Measurements from ENCODE around the gene ADGRL2. TPM values are rescaled to one million over a fixed set of nuclear protein-coding genes. Genes with fewer than 3 reads are reported as not detected.

ADGRL2 gene
- total RNA-seq, 5 donors from 2014 or later (not counting 1 experiment from before 2014, with no cell fraction given): 0.20 to 0.70 (median 0.55) TPM; not detected in 2

DNA sequence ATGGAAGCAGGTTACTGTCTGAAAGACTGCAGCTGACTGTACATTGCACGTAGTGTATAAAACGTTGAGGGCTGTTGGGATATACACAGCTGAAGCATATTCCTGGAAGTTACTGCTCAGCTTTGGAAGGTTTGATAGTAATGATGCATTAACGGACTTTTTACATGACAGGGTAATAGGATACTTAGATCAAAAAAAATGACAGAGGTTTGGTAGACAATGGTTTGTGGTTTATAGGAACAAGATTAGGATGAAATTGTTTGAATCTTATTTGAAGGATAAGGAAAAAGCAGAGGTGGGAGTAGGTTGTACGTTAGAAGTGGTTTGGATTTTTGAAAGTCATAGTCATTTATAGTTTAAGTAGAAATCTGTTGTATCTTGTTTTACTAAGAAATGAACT is 33.0 kb downstream of the ADGRL2 start:
- H3K4me3 ChIP-seq (ENCODE audit: control insufficient read depth in 1 of 2, extremely low read depth in 1 of 2, low read length in 1 of 2): no peak overlapping the region
- CTCF ChIA-PET: no interaction called here
- Mint-ChIP-seq H3K4me1 (no peaks in the 10 kb centered on the region), H3K36me3 (no peaks in the 10 kb centered on the region), H3K27ac (no peak overlapping the region), H3K4me3 (no peak overlapping the region), H3K9me3 (peaks cover 0 to 6% (median 0%) of the 10 kb centered on the region in 3 donors), H3K27me3 (no peaks in the 10 kb centered on the region)
- ATAC-seq (replicated peaks in 1 of 4): no peak
- peaks cover 0 to 4% of the 10 kb centered on the region in 2 experiments for H3K27me3 ChIP-seq (replicated peaks in 1 of 2; ENCODE audit: control insufficient read depth in 2 of 2, extremely low read depth in 1 of 2, insufficient read depth in 2 of 2, low read length in 1 of 2)
- WGBS (ENCODE audit: insufficient coverage): 66% methylated on average over 3 of the region's 4 CpGs
- POLR2A ChIA-PET: no interaction called here
- no peak overlapping the region for H3K27ac ChIP-seq (ENCODE audit: low read length)
- DNase-seq: no peak
- H3K4me1 ChIP-seq (ENCODE audit: control insufficient read depth in 1 of 2, extremely low read depth in 1 of 2, insufficient read depth in 2 of 2, low read length in 2 of 2): no peaks in the 10 kb centered on the region
- no peaks in the 10 kb centered on the region for H3K9me3 ChIP-seq
- no peaks in the 10 kb centered on the region for H3K36me3 ChIP-seq (ENCODE audit: control insufficient read depth in 2 of 2, extremely low read depth in 1 of 2, insufficient read depth in 1 of 2, low read length in 1 of 2)

DNA sequence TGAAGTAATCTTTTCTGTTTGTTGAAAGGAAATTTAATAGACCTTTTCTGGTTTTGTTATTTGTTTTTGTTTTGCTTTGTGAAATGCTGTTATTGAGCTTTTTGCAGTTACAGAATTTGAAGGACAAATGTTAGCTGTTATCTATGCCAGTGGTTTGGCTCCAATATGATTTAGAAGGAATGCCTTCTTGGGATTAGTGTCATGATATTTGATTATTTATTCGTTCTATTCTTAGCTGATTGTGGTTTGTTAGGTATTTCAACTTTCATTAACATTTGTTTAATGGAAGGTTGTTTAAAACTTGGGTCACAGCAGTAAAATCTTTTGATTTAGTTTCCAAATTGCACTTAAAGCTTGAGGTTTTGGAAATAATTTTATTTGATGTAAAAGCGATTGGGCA is 33.5 kb downstream of the ADGRL2 start:
- no peak overlapping the region for H3K4me3 ChIP-seq (ENCODE audit: control insufficient read depth in 1 of 2, extremely low read depth in 1 of 2, low read length in 1 of 2)
- H3K27ac Mint-ChIP-seq: no peak overlapping the region
- H3K4me1 ChIP-seq (ENCODE audit: control insufficient read depth in 1 of 2, extremely low read depth in 1 of 2, insufficient read depth in 2 of 2, low read length in 2 of 2): no peaks in the 10 kb centered on the region
- no peak overlapping the region for H3K4me3 Mint-ChIP-seq
- CTCF ChIA-PET: no interaction called here
- H3K9me3 ChIP-seq: no peaks in the 10 kb centered on the region
- H3K27ac ChIP-seq (ENCODE audit: low read length): no peak overlapping the region
- no peaks in the 10 kb centered on the region for H3K27me3 Mint-ChIP-seq
- H3K9me3 Mint-ChIP-seq: peaks cover 0 to 6% (median 1%) of the 10 kb centered on the region in 3 donors
- no peaks in the 10 kb centered on the region for H3K36me3 ChIP-seq (ENCODE audit: control insufficient read depth in 2 of 2, extremely low read depth in 1 of 2, insufficient read depth in 1 of 2, low read length in 1 of 2)
- ATAC-seq (replicated peaks in 1 of 4): no peak
- H3K36me3 Mint-ChIP-seq: no peaks in the 10 kb centered on the region
- DNase-seq: no peak
- no peaks in the 10 kb centered on the region for H3K4me1 Mint-ChIP-seq
- WGBS (ENCODE audit: insufficient coverage): no CpG with 5 or more reads among the region's 2 CpGs
- POLR2A ChIA-PET: no interaction called here
- H3K27me3 ChIP-seq (replicated peaks in 1 of 2; ENCODE audit: control insufficient read depth in 2 of 2, extremely low read depth in 1 of 2, insufficient read depth in 2 of 2, low read length in 1 of 2): peaks cover 0 to 4% of the 10 kb centered on the region in 2 experiments

DNA sequence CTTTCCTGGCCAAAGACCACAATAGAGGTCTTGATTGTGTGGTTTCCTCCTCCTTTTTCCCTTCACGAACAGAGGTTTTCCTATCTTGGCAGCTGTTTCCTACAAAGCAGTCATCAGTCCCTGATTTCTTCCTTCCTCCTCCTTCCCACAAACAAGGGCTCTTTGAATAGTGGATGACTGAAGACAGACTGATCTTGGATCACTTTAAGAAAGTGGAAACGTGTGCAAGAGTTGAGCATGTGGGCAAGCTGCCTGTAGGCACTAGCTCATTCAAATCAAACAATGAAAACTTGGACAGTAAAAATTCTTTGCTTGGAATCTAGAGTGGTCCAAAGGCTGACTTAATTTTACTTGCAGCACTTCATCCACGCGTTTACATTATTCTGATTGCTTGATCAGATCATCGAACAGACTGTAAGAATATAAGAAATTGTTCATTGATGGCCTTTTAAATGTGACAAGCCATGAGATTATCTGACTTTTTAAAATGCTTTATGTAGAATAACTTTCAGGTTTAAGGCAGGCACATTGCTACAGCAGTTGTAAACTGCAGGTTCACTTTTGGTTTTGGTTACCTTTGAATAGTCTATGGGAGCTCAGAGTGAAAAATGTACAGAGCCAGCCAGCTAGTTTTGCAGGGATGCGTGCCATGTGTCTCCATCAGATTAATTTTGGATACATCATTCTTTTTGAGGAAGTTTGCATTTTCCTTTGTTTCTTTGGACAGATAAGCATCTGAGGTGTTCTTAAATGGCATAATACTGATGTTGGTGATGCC is 34.4 kb downstream of the ADGRL2 start:
- no peaks in the 10 kb centered on the region for H3K9me3 ChIP-seq
- no peak overlapping the region for H3K27ac ChIP-seq (ENCODE audit: low read length)
- no CpG with 5 or more reads among the region's 6 CpGs for WGBS (ENCODE audit: insufficient coverage)
- H3K36me3 ChIP-seq (ENCODE audit: control insufficient read depth in 2 of 2, extremely low read depth in 1 of 2, insufficient read depth in 1 of 2, low read length in 1 of 2): no peaks in the 10 kb centered on the region
- H3K4me1 ChIP-seq (ENCODE audit: control insufficient read depth in 1 of 2, extremely low read depth in 1 of 2, insufficient read depth in 2 of 2, low read length in 2 of 2): no peaks in the 10 kb centered on the region
- no peak for ATAC-seq (replicated peaks in 1 of 4)
- H3K27ac Mint-ChIP-seq: no peak overlapping the region
- ChIA-PET CTCF (no interaction called here), POLR2A (no interaction called here)
- H3K36me3 Mint-ChIP-seq: no peaks in the 10 kb centered on the region
- H3K27me3 Mint-ChIP-seq: no peaks in the 10 kb centered on the region
- no peak overlapping the region for H3K4me3 Mint-ChIP-seq
- H3K4me1 Mint-ChIP-seq: no peaks in the 10 kb centered on the region
- DNase-seq: no peak
- peaks cover 0 to 4% of the 10 kb centered on the region in 2 experiments for H3K27me3 ChIP-seq (replicated peaks in 1 of 2; ENCODE audit: control insufficient read depth in 2 of 2, extremely low read depth in 1 of 2, insufficient read depth in 2 of 2, low read length in 1 of 2)
- H3K4me3 ChIP-seq (ENCODE audit: control insufficient read depth in 1 of 2, extremely low read depth in 1 of 2, low read length in 1 of 2): no peak overlapping the region
- H3K9me3 Mint-ChIP-seq: peaks cover 0 to 8% (median 4%) of the 10 kb centered on the region in 3 donors

DNA sequence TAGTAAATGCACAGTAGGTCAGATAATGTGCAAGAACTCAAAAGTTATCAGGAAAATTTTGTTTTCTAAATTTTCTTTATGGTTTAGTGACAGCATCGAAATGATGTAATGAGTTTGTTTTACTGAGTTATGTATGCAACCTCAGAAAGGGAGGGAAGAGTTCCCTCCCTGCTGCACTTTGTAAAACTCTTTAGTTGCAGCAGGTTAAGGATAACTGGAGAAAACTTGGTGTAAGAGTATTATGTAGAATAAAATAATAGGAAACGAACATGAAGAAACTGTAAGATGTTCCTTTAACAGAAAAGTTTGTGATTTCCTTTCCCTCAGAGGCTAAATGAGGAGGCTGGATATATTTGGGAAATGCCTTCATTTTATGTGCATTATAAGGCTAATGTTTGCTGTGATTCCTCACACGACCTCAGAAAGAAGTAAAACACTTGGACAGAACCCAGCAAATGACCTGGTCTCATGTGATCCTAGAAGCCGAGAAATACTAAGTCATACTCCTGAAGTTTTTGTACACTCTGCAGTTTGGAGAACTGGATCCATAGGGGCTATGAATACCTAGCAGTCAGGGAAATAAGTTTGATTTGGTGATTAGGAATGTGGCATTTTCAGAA is 35.4 kb downstream of the ADGRL2 start:
- Mint-ChIP-seq H3K9me3 (peaks cover 0 to 4% (median 4%) of the 10 kb centered on the region in 3 donors), H3K27me3 (no peaks in the 10 kb centered on the region), H3K4me1 (no peaks in the 10 kb centered on the region), H3K4me3 (no peak overlapping the region), H3K27ac (no peak overlapping the region), H3K36me3 (no peaks in the 10 kb centered on the region)
- DNase-seq: no peak
- ChIA-PET CTCF (no interaction called here), POLR2A (no interaction called here)
- Histone ChIP-seq H3K27ac (ENCODE audit: low read length) (no peak overlapping the region), H3K27me3 (replicated peaks in 1 of 2; ENCODE audit: control insufficient read depth in 2 of 2, extremely low read depth in 1 of 2, insufficient read depth in 2 of 2, low read length in 1 of 2) (peaks cover 0 to 4% of the 10 kb centered on the region in 2 experiments), H3K4me1 (ENCODE audit: control insufficient read depth in 1 of 2, extremely low read depth in 1 of 2, insufficient read depth in 2 of 2, low read length in 2 of 2) (no peaks in the 10 kb centered on the region), H3K4me3 (ENCODE audit: control insufficient read depth in 1 of 2, extremely low read depth in 1 of 2, low read length in 1 of 2) (no peak overlapping the region), H3K9me3 (no peaks in the 10 kb centered on the region), H3K36me3 (ENCODE audit: control insufficient read depth in 2 of 2, extremely low read depth in 1 of 2, insufficient read depth in 1 of 2, low read length in 1 of 2) (no peaks in the 10 kb centered on the region)
- WGBS (ENCODE audit: insufficient coverage): 40% methylated on average over 2 of the region's 4 CpGs
- ATAC-seq (replicated peaks in 1 of 4): no peak

DNA sequence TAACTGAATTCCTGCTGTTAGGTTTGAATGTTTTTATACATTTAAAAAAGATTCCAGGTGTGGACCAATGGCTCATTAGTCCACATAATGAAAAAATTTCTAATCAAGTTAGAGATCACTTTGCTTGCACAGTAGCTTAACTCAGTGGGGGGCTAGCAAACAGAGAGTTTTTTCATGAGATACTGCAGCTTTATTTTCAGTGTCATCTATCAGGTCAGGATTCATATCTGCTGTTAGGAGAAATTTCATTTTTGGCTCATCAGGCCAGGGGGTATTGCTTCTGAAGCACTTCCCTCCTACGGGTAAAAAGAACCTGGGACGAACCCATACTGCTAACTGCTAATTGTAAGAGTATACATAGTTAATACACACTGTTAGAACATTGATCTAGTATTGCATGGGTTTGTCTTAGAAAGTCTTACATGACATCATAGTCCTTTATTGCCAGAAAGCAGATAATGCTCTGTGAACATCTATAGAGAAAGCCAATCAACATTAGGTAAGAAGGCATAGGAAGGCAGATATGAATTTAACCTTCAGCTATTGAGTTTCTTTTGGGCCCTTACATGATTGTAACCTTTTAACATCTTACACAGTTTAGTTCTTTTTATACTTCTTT is 38.0 kb downstream of the ADGRL2 start:
- H3K27me3 ChIP-seq (replicated peaks in 1 of 2; ENCODE audit: control insufficient read depth in 2 of 2, extremely low read depth in 1 of 2, insufficient read depth in 2 of 2, low read length in 1 of 2): no peaks in the 10 kb centered on the region
- Mint-ChIP-seq H3K27ac (no peak overlapping the region), H3K4me1 (no peaks in the 10 kb centered on the region), H3K27me3 (peaks cover 0 to 1% of the 10 kb centered on the region in 2 donors), H3K4me3 (no peak overlapping the region), H3K36me3 (no peaks in the 10 kb centered on the region), H3K9me3 (peaks cover 3 to 5% (median 4%) of the 10 kb centered on the region in 3 donors)
- H3K36me3 ChIP-seq (ENCODE audit: control insufficient read depth in 2 of 2, extremely low read depth in 1 of 2, insufficient read depth in 1 of 2, low read length in 1 of 2): no peaks in the 10 kb centered on the region
- ChIA-PET CTCF (interaction anchor here in 1 of 2 donors (0.6 kb wide), 1 partner anchor 10 kb away, joined by 3 read pairs; no protein-coding TSS in a partner anchor), POLR2A (no interaction called here)
- H3K27ac ChIP-seq (ENCODE audit: low read length): no peak overlapping the region
- H3K4me1 ChIP-seq (ENCODE audit: control insufficient read depth in 1 of 2, extremely low read depth in 1 of 2, insufficient read depth in 2 of 2, low read length in 2 of 2): no peaks in the 10 kb centered on the region
- no peak for ATAC-seq (replicated peaks in 1 of 4)
- no CpG with 5 or more reads among the region's 2 CpGs for WGBS (ENCODE audit: insufficient coverage)
- H3K9me3 ChIP-seq: no peaks in the 10 kb centered on the region
- DNase-seq: no peak
- no peak overlapping the region for H3K4me3 ChIP-seq (ENCODE audit: control insufficient read depth in 1 of 2, extremely low read depth in 1 of 2, low read length in 1 of 2)

DNA sequence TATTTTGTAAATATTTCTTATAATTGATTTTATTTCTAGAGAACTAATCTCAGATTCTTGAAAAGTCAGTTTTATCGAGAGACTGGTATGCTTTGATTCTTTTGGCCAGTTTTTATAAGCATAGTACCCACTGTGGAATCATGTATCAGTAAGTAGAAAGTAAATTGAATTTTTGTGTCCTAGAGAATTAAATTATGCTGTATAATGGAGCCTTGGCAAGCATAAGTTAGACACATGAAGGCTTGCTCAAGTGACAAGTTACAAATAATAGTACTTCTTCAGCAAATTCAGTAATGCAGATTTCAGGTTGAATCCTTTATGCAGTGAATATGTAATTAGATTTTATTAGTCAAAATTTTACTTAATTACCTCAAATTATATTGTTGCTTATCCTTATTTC is 40.1 kb downstream of the ADGRL2 start:
- Histone ChIP-seq H3K4me1 (ENCODE audit: control insufficient read depth in 1 of 2, extremely low read depth in 1 of 2, insufficient read depth in 2 of 2, low read length in 2 of 2) (no peaks in the 10 kb centered on the region), H3K36me3 (ENCODE audit: control insufficient read depth in 2 of 2, extremely low read depth in 1 of 2, insufficient read depth in 1 of 2, low read length in 1 of 2) (no peaks in the 10 kb centered on the region), H3K4me3 (ENCODE audit: control insufficient read depth in 1 of 2, extremely low read depth in 1 of 2, low read length in 1 of 2) (no peak overlapping the region), H3K27me3 (replicated peaks in 1 of 2; ENCODE audit: control insufficient read depth in 2 of 2, extremely low read depth in 1 of 2, insufficient read depth in 2 of 2, low read length in 1 of 2) (no peaks in the 10 kb centered on the region), H3K9me3 (no peaks in the 10 kb centered on the region), H3K27ac (ENCODE audit: low read length) (no peak overlapping the region)
- no peak overlapping the region for H3K4me3 Mint-ChIP-seq
- H3K27me3 Mint-ChIP-seq: peaks cover 0 to 3% of the 10 kb centered on the region in 2 donors
- H3K4me1 Mint-ChIP-seq: no peaks in the 10 kb centered on the region
- ATAC-seq (replicated peaks in 1 of 4) (no peak), DNase-seq (no peak)
- no peak overlapping the region for H3K27ac Mint-ChIP-seq
- peaks cover 4 to 5% (median 4%) of the 10 kb centered on the region in 3 donors for H3K9me3 Mint-ChIP-seq
- H3K36me3 Mint-ChIP-seq: no peaks in the 10 kb centered on the region
- CTCF ChIA-PET: no interaction called here
- no CpG with 5 or more reads among the region's 1 CpG for WGBS (ENCODE audit: insufficient coverage)
- POLR2A ChIA-PET: no interaction called here

Data from T-cell (primary cell).